HG03175 (cell line): ENCODE measurements around the gene CIRBP.
"Not testable (repeated sequence)": the region's sequence is repeated elsewhere in the genome, so short reads cannot be mapped to it uniquely, and the experiment has no call there.

ENCODE experiments used
- ATAC-seq: cut with Tn5 transposase; IDR thresholded peaks from one replicate; pipeline ENCODE4 v1.9.1; 2021; ENCODE audit warnings: mild to moderate bottlenecking, moderate library complexity; ENCODE audit not compliant: unreplicated experiment

Gene CIRBP

GRCh38 chr19:1289686-1290025, 20.5 kb downstream of the CIRBP start:
- ATAC-seq = no peak

GRCh38 chr19:1290196-1290702, 21.1 kb downstream of the CIRBP start:
- no peak for ATAC-seq

- no peak for ATAC-seq
These were observed 21.8 kb downstream of the CIRBP start for GRCh38 chr19:1290703-1291651.

GRCh38 chr19:1291761-1292418, 22.8 kb downstream of the CIRBP start:
- ATAC-seq = no peak

- no peak for ATAC-seq
These were observed 23.5 kb downstream of the CIRBP start for GRCh38 chr19:1292419-1293151.

- no peak for ATAC-seq
These were observed 24.9 kb downstream of the CIRBP start for GRCh38 chr19:1293782-1294604.

GRCh38 chr19:1294688-1295087, 25.6 kb downstream of the CIRBP start:
- ATAC-seq = no peak

- no peak for ATAC-seq
These were observed 26.3 kb downstream of the CIRBP start for GRCh38 chr19:1295169-1296012.

- no peak for ATAC-seq
These were observed 26.9 kb downstream of the CIRBP start for GRCh38 chr19:1296078-1296477.

- ATAC-seq = no peak
These were observed 27.6 kb downstream of the CIRBP start for GRCh38 chr19:1296575-1297271.

- ATAC-seq = no peak
These were observed 29.1 kb downstream of the CIRBP start for GRCh38 chr19:1298235-1298634.

- ATAC-seq = no peak
These were observed 30.7 kb downstream of the CIRBP start for GRCh38 chr19:1299801-1300200.

- ATAC-seq = no peak
These were observed 31.8 kb downstream of the CIRBP start for GRCh38 chr19:1300744-1301490.

- no peak for ATAC-seq
These were observed 33.6 kb downstream of the CIRBP start for GRCh38 chr19:1302533-1303239.

GRCh38 chr19:1304197-1304924, 35.2 kb downstream of the CIRBP start:
- ATAC-seq = no peak

- ATAC-seq = not testable (repeated sequence)
These were observed 36.2 kb downstream of the CIRBP start for GRCh38 chr19:1305354-1305753.

GRCh38 chr19:1307320-1307719, 38.2 kb downstream of the CIRBP start:
- ATAC-seq = no peak
